Fibroblast of pulmonary artery (primary cell): ENCODE results near the gene ALDH3B1.
"Not testable (repeated sequence)": the region's sequence is repeated elsewhere in the genome, so short reads cannot be mapped to it uniquely, and the experiment has no call there.

Experiments
- DNase-seq: peaks from one replicate; pipeline ENCODE4 v3.0.0-alpha.2; 2010; ENCODE audit warnings: low read depth
- H3K4me3 ChIP-seq: replicated peaks from 2 replicates; pipeline ENCODE4 v1.5.1; 2011; ENCODE audit warnings: low read depth, mild to moderate bottlenecking, control low read depth, low read length, moderate library complexity
- CTCF ChIP-seq: IDR thresholded peaks from 2 replicates; pipeline ENCODE4 v1.5.1; 2011; ENCODE audit warnings: mild to moderate bottlenecking, control low read depth, low read length, inconsistent platforms; ENCODE audit errors: missing control alignments

Gene ALDH3B1, protein sequence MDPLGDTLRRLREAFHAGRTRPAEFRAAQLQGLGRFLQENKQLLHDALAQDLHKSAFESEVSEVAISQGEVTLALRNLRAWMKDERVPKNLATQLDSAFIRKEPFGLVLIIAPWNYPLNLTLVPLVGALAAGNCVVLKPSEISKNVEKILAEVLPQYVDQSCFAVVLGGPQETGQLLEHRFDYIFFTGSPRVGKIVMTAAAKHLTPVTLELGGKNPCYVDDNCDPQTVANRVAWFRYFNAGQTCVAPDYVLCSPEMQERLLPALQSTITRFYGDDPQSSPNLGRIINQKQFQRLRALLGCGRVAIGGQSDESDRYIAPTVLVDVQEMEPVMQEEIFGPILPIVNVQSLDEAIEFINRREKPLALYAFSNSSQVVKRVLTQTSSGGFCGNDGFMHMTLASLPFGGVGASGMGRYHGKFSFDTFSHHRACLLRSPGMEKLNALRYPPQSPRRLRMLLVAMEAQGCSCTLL

GRCh38 chr11:68010090-68011041, at the start of gene ALDH3B1:
Gene ALDH3B1 (plus strand): TSS chr11:68010327. CDS start chr11:68015298, 4,971 bp downstream.
- peak within 1 kb of the TSS; percentile 57 for H3K4me3 ChIP-seq
- DNase-seq, result peak; percentile 88
- no peak for TF ChIP-seq CTCF

- not testable (repeated sequence) for H3K4me3 ChIP-seq, DNase-seq
Observed at GRCh38 chr11:67963217-67963616, 46.9 kb upstream of the ALDH3B1 start.

DNA sequence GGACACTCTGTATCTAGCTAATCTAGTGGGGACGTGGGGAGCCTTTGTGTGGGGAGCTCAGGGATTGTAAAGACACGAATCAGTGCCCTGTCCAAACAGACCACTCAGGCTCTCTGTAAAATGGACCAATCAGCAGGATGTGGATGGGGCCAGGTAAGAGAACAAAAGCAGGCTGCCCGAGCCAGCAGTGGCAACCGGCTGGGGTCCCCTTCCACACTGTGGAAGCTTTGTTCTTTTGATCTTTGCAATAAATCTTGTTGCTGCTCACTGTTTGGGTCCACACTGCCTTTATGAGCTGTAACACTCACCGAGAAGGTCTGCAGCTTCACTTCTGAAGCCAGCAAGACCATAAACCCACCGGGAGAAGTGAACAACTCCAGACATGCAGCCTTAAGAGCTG, 46.2 kb upstream of the ALDH3B1 start:
- not testable (repeated sequence) for DNase-seq

DNA sequence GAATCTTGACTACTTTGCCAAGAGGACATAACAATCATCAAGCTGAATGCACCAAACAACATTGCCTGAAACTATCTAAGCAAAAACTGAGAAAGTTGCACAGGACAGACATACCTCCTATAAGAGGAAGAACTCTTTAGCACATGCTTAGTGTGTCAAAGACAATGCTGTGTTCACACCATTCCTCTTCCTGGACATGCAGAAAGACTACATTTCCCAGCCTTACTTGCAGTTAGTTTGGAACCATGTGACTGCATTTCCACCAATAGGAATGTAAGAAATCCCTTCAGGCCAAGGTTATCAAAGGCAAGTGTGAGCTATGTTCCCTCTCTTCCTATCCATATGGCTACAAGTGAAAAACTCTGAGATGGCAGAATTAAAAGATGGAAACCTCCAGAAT, 45.4 kb upstream of the ALDH3B1 start:
- not testable (repeated sequence) for H3K4me3 ChIP-seq, DNase-seq

More for the DNA sequence above, 46.2 kb upstream of the ALDH3B1 start:
- H3K4me3 ChIP-seq, result not testable (repeated sequence)

GRCh38 chr11:67965830-67966348, 44.2 kb upstream of the ALDH3B1 start:
- not testable (repeated sequence) for H3K4me3 ChIP-seq, DNase-seq

DNA sequence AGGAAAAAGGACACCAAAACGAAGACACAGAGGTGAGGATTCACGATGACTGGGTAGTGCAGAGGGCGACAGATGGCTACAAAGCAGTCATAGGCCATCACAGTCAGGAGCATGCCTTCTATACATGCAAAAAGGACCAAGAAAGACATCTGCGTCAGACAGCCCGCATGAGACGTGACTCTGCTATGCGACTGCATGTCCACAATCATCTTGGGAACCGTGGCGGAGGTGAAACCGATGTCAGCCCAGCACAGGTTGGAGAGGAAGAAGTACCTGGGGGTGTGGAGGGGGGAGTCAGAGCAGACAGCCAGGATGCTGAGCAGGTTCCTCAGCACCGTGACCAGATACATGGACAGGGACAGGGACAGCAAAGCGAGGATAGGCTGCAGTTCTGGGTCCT, 35.4 kb upstream of the ALDH3B1 start:
- DNase-seq, H3K4me3 ChIP-seq: not testable (repeated sequence)

DNA sequence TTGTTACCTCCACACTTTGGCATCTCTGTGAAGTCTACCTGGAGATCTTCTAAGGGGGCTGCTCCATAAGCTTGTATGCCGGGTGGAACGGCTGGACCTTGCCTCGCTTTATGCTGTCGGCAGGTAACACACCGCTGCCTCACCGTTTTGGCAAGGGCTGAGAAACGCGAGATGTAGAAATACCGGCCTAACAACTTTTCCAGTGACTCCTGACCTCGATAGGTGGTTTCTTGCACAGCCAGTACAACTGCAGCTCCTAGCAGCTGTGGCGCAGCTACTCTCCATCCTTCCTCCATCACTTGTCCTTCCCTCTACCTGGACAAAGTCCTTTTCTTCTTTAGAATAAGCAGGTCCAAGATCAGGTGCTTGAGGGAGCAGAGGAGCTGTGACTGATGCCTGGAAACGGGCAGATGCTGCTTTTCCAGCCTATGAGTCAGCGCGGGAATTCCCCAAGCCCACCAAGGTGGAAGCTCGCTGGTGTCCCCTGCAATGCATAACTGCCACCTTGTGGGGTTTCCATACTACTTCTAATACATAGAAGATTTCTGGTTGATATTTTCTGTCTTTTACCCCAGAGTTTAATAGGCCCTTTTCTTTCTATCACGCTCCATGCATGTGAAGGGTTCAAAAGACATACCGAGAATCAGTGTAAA, 31.2 kb upstream of the ALDH3B1 start:
- not testable (repeated sequence) for DNase-seq, H3K4me3 ChIP-seq

- not testable (repeated sequence) for DNase-seq
Observed at GRCh38 chr11:67981226-67981625, 28.9 kb upstream of the ALDH3B1 start.

DNA sequence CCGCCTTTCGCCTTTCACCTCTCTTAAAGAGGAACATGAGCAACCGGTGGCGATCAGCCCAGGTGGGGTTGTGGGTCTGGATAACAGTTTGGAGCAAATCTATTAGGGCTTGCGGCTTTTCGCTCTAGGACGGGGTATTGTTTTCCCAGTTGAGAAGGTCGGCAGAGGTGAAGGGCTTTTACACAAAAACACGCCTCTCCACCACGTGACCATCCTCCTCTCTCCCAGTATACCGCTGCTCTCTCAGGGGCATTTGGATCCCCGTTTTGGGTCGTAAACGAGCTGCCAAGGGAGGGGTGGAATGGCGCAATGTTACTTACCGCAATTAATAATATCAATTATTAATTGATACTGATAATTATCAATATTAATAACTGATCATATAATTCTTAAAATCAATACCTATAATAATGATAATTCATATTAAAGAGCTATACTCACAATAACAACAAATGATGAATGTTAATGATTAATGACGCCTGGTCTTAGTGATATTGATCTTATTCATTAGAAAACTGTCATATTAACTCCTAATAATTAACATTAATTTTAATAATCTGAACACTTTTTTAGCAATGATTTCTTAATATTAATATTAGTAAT, 27.8 kb upstream of the ALDH3B1 start:
- not testable (repeated sequence) for DNase-seq, H3K4me3 ChIP-seq

More at GRCh38 chr11:67981226-67981625, 28.9 kb upstream of the ALDH3B1 start:
- not testable (repeated sequence) for H3K4me3 ChIP-seq

DNA sequence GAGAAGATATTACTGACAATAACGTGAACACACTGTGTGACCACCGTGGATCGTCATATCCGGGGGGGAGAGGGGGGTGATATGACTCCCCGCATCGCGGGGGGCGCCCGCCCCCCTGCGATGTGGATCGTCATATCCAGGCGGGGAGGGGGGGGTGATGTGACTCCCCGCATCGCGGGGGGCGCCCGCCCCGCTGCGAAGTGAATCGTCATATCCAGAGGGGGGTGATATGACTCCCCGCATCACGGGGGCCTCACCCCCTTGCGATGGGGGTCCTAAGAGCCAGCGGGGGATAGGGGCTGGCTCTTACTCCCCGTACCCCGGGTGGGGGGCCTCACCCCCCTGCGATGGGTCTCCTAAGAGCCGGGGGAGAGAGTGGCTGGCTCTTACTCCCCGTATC, 26.2 kb upstream of the ALDH3B1 start:
- no peak for TF ChIP-seq CTCF
- no peak for DNase-seq
- H3K4me3 ChIP-seq, result no peak overlapping the region

- H3K4me3 ChIP-seq, result not testable (repeated sequence)
Observed at GRCh38 chr11:67985302-67985701, 24.8 kb upstream of the ALDH3B1 start.

GRCh38 chr11:67990546-67991346, 19.4 kb upstream of the ALDH3B1 start:
- H3K4me3 ChIP-seq, DNase-seq: not testable (repeated sequence)

More at GRCh38 chr11:67985302-67985701, 24.8 kb upstream of the ALDH3B1 start:
- DNase-seq, result not testable (repeated sequence)

DNA sequence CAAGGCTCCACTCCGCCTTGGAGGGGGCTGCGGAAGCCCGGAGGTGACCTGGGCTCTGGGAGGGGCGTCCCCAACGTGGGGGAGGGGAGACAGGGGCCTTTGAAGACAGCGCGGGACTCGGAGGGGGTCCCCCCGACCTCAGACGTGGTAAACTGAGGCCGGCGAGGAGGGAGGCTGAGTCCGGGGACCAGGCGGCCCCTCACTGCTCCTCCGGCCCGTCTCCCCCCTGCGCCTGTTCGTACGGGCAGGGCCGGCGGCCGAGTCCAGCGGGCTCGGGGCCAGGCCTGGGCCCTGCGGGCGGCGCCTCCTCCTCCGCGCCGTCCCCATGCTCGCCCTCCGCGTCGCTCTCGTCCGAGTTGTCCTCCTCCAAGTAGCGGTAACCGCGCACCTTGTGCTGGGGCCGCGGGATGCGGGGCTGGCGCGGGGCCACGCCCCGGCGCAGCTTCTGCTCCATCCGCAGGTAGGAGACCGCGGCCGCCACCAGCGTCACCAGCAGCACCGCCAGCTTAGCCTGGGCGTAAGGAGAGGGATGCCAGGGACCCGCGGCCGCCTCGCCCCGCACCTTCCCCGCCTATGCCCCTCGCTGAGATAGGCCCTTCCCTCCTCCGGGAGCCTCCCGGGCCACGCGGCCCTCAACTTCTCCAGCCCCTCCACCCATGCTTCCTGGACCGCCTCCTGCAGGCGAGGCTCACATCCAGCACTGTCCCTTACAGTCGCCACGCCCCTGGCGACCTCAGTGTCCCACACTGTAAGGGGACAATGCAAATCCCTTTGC, 18.6 kb upstream of the ALDH3B1 start:
- not testable (repeated sequence) for DNase-seq, H3K4me3 ChIP-seq
